Hepatocyte (in vitro differentiated cells): ENCODE results near the gene MRTFA. TPM values are rescaled to one million over a fixed set of nuclear protein-coding genes. Genes with fewer than 3 reads are reported as not detected.

Experiments
- DNase-seq: peaks from one replicate; pipeline ENCODE4 v3.0.0-alpha.2; 2016; ENCODE audit warnings: low spot score
- H2AFZ ChIP-seq: fragments of 200-600 bp; sonication (generic); 2 replicates; pipeline ENCODE4 v1.6.0; 2016; ENCODE audit warnings: antibody characterized with exemption, mild to moderate bottlenecking
- H3K27ac ChIP-seq: fragments of 200-600 bp; sonication (generic); 2 replicates; pipeline ENCODE4 v1.5.1; 2016; ENCODE audit warnings: mild to moderate bottlenecking
- H3K27me3 ChIP-seq: fragments of 200-600 bp; sonication (generic); 2 replicates; pipeline ENCODE4 v1.6.1; 2016
- H3K36me3 ChIP-seq: fragments of 200-600 bp; sonication (generic); replicated peaks from 2 replicates; pipeline ENCODE4 v1.5.1; 2016; ENCODE audit warnings: low read depth; ENCODE audit not compliant: insufficient read depth
- H3K4me1 ChIP-seq: fragments of 200-600 bp; sonication (generic); 2 replicates; pipeline ENCODE4 v1.5.1; 2016; ENCODE audit warnings: mild to moderate bottlenecking, moderate library complexity; ENCODE audit not compliant: insufficient read depth
- H3K4me2 ChIP-seq: fragments of 200-600 bp; sonication (generic); 2 replicates; pipeline ENCODE4 v1.6.0; 2016
- H3K4me3 ChIP-seq: fragments of 200-600 bp; sonication (generic); 2 replicates; pipeline ENCODE4 v1.5.1; 2016; ENCODE audit warnings: mild to moderate bottlenecking
- H3K79me2 ChIP-seq: fragments of 200-600 bp; sonication (generic); 2 replicates; pipeline ENCODE4 v1.6.0; 2017; ENCODE audit warnings: mild to moderate bottlenecking
- H3K9me2 ChIP-seq: fragments of 200-600 bp; sonication (generic); replicated peaks from 2 replicates; pipeline ENCODE4 v1.6.0; 2017; ENCODE audit warnings: mild to moderate bottlenecking; ENCODE audit not compliant: insufficient read depth
- H3K9me3 ChIP-seq: fragments of 200-600 bp; sonication (generic); 2 replicates; pipeline ENCODE4 v1.5.1; 2016; ENCODE audit warnings: low read depth, mild to moderate bottlenecking
- H4K20me1 ChIP-seq: fragments of 200-600 bp; sonication (generic); 2 replicates; pipeline ENCODE4 v1.6.0; 2016; ENCODE audit warnings: mild to moderate bottlenecking; ENCODE audit not compliant: insufficient read depth, poor library complexity, severe bottlenecking
- EZH2 ChIP-seq: fragments of 200-600 bp; sonication (generic); IDR thresholded peaks from 2 replicates; pipeline ENCODE4 v1.6.1; 2016; ENCODE audit warnings: antibody characterized with exemption, mild to moderate bottlenecking, borderline replicate concordance
- EZH2phosphoT487 ChIP-seq: fragments of 200-600 bp; sonication (generic); IDR thresholded peaks from one replicate; pipeline ENCODE4 v1.6.1; 2018; ENCODE audit warnings: antibody characterized with exemption, mild to moderate bottlenecking, low read depth, moderate library complexity; ENCODE audit not compliant: unreplicated experiment, severe bottlenecking
- WGBS: methylation state at CpG from one replicate; pipeline ENCODE4 v1.1.6; 2016; ENCODE audit warnings: low lambda C conversion rate; ENCODE audit errors: missing lambda C conversion rate; 5-methylcytosine and 5-hydroxymethylcytosine counted together
- polyA plus RNA-seq: library from polyadenylated mRNA; unstranded; fragments of >200 nt; fragmentation: Nextera tagmentation; extraction: Ambion mirVana; gene quantifications from 2 replicates; pipeline ENCODE4 v1.2.1, GENCODE V29; 2016
- total RNA-seq: library from RNA; depleted of rRNA; stranded (reverse); fragments of >200 nt; gene quantifications from 2 replicates; pipeline ENCODE4 v1.2.3, GENCODE V29; 2014
- TF ChIP-seq, protein P1 (sequence below): fragments of 200-600 bp; sonication (generic); IDR thresholded peaks from 2 replicates; pipeline ENCODE4 v1.5.1; 2016; ENCODE audit warnings: antibody characterized with exemption, mild to moderate bottlenecking; ENCODE audit not compliant: poor library complexity

Gene MRTFA
- total and polyA plus RNA-seq, 2 experiments from 2014 or later, result 19.0 to 29.7 TPM

- no peaks in the 10 kb centered on the region for H3K9me3 ChIP-seq
- H3K27me3 ChIP-seq, result no peaks in the 10 kb centered on the region
- no peak overlapping the region for H3K4me3 ChIP-seq
- H3K4me1 ChIP-seq, result no peaks in the 10 kb centered on the region
- no peaks in the 10 kb centered on the region for H4K20me1 ChIP-seq
- peaks cover 45% of the 10 kb centered on the region for H3K79me2 ChIP-seq
- no peak overlapping the region for H3K4me2 ChIP-seq
- WGBS, result 90% methylated on average over 5 of the region's 5 CpGs
- H3K36me3 ChIP-seq, result no peaks in the 10 kb centered on the region
- DNase-seq, result no peak
- TF ChIP-seq EZH2phosphoT487 (no peak), EZH2 (no peak)
- TF ChIP-seq, protein P1, sequence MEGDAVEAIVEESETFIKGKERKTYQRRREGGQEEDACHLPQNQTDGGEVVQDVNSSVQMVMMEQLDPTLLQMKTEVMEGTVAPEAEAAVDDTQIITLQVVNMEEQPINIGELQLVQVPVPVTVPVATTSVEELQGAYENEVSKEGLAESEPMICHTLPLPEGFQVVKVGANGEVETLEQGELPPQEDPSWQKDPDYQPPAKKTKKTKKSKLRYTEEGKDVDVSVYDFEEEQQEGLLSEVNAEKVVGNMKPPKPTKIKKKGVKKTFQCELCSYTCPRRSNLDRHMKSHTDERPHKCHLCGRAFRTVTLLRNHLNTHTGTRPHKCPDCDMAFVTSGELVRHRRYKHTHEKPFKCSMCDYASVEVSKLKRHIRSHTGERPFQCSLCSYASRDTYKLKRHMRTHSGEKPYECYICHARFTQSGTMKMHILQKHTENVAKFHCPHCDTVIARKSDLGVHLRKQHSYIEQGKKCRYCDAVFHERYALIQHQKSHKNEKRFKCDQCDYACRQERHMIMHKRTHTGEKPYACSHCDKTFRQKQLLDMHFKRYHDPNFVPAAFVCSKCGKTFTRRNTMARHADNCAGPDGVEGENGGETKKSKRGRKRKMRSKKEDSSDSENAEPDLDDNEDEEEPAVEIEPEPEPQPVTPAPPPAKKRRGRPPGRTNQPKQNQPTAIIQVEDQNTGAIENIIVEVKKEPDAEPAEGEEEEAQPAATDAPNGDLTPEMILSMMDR, result no peak
- no peak overlapping the region for H2AFZ ChIP-seq
- no peaks in the 10 kb centered on the region for H3K9me2 ChIP-seq
- H3K27ac ChIP-seq, result no peak overlapping the region
Measured at GRCh38 chr22:40482886-40483285, 153.6 kb downstream of the MRTFA start.

- H3K9me3 ChIP-seq, result no peaks in the 10 kb centered on the region
- H3K9me2 ChIP-seq, result no peaks in the 10 kb centered on the region
- no peak overlapping the region for H3K4me2 ChIP-seq
- H2AFZ ChIP-seq, result no peak overlapping the region
- no peak for DNase-seq
- peaks cover 46% of the 10 kb centered on the region for H3K79me2 ChIP-seq
- H3K27ac ChIP-seq, result no peak overlapping the region
- TF ChIP-seq EZH2phosphoT487 (no peak), EZH2 (no peak)
- TF ChIP-seq, protein P1, result no peak
- no peaks in the 10 kb centered on the region for H3K4me1 ChIP-seq
- no peaks in the 10 kb centered on the region for H4K20me1 ChIP-seq
- no peaks in the 10 kb centered on the region for H3K27me3 ChIP-seq
- no peak overlapping the region for H3K4me3 ChIP-seq
- H3K36me3 ChIP-seq, result no peaks in the 10 kb centered on the region
Measured at GRCh38 chr22:40482391-40482790, 154.1 kb downstream of the MRTFA start.

GRCh38 chr22:40480996-40481395 lies 155.5 kb downstream of the MRTFA start:
- Histone ChIP-seq H2AFZ (no peak overlapping the region), H3K36me3 (no peaks in the 10 kb centered on the region), H3K4me3 (no peak overlapping the region), H3K27ac (no peak overlapping the region), H3K79me2 (peaks cover 44% of the 10 kb centered on the region), H3K9me3 (no peaks in the 10 kb centered on the region), H4K20me1 (no peaks in the 10 kb centered on the region), H3K4me2 (no peak overlapping the region), H3K9me2 (no peaks in the 10 kb centered on the region), H3K4me1 (no peaks in the 10 kb centered on the region), H3K27me3 (no peaks in the 10 kb centered on the region)
- TF ChIP-seq, protein P1, result no peak
- TF ChIP-seq EZH2, result no peak
- TF ChIP-seq EZH2phosphoT487, result no peak
- no peak for DNase-seq
- WGBS, result 93% methylated on average over 5 of the region's 5 CpGs

DNA sequence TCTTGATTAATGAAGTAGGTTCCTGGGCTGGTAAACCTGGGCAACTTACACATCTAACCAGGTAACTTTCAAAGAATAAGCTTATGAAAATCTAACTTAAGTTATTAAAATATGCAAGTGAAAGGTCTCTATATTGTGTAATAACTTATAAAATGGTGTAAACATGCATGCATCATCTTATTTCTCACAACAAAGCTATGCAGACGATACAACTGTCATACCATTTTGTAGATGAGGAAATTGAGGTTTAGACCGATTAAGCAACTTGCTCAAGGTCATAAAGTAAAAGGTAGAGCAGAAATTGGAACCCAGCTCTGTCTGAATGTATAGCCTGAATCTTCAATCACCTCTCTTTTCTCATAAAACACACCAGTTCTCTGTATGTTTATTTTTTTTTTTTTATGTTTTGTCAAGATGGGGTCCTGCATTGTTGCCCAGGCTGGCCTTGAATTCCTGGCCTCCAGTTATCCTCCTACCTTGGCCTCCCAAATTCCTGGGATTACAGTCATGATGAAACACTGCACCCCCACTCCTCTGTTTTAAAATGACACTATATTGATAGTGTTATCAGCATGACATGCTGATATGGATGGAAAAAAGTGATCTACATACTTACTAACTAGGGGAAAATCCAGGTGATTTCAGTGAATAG lies 156.5 kb downstream of the MRTFA start:
- 96% methylated on average over 2 of the region's 2 CpGs for WGBS
- Histone ChIP-seq H4K20me1 (no peaks in the 10 kb centered on the region), H3K4me3 (no peak overlapping the region), H3K36me3 (no peaks in the 10 kb centered on the region), H3K9me2 (no peaks in the 10 kb centered on the region), H3K27me3 (no peaks in the 10 kb centered on the region), H3K9me3 (no peaks in the 10 kb centered on the region), H3K27ac (no peak overlapping the region), H3K4me2 (no peak overlapping the region), H3K79me2 (peaks cover 45% of the 10 kb centered on the region), H2AFZ (no peak overlapping the region), H3K4me1 (no peaks in the 10 kb centered on the region)
- no peak for DNase-seq
- TF ChIP-seq, protein P1, result no peak
- TF ChIP-seq EZH2, result no peak
- no peak for TF ChIP-seq EZH2phosphoT487
